ENCODE results near the gene ARHGEF16.

The ARHGEF16 gene

DNA sequence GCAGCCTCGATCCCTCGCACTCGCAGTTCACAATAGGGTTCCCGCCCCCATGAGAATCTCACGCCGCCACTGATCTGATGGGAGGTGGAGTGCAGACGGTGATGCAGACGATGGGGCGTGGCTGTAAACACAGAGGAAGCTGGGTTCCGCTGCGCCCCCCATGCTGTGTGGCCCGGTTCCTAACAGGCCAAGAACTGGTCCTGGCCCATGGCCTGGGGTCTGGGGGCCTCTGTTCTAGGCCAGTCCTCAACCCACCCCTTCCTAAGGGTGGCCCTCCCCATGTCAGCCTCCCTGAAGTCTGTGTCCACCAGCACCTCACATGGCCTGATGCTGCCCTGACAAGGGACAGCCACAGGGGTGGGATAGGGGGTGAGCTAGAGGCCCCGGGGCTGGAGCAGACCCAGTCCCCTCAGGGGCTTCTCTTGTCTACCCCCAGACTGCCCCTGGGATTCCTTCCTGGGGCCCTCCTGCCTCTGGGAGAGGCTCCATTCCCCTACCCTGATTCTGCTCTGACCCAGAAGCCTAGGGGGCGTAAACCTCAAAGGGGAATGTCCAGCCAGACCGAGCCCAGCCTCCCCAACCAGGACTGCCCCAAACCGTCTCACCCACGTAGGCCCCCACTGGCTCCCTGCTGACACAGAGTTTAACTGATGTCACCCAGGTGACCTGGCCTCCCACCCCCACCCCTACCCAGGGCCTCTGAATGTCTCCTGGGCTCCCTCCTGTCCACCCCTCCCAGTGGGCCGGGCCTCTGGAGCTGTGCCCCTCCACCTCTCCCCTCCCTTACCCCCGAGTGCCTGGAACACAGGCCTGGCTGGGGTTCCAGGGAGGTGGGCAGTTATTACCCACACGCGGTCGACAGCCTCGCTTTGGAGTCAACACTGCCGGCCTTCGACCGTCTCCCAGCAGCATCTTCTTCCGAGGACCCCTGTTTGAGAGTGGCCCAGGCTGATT, 14.8 kb upstream of the ARHGEF16 start:
- no peak for DNase-seq

DNA sequence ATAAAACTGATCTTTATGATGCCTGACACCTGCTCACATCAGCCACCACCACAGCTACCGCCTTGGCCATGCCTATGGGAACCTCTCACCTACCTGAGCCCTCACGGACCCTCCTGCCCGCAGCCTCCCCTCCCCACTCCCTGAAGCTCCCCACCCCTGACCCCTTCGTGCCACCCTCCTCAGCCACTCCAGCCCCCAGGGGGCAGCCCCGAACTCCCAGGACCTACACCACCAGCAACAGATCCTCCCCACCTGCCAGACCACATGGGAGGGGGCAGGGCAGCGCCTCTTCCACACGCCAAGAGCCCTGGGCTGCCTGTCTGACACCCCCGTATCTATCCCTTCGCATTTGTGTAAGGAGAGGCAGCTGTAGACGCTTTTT, 14.2 kb upstream of the ARHGEF16 start:
- no peak for DNase-seq

DNA sequence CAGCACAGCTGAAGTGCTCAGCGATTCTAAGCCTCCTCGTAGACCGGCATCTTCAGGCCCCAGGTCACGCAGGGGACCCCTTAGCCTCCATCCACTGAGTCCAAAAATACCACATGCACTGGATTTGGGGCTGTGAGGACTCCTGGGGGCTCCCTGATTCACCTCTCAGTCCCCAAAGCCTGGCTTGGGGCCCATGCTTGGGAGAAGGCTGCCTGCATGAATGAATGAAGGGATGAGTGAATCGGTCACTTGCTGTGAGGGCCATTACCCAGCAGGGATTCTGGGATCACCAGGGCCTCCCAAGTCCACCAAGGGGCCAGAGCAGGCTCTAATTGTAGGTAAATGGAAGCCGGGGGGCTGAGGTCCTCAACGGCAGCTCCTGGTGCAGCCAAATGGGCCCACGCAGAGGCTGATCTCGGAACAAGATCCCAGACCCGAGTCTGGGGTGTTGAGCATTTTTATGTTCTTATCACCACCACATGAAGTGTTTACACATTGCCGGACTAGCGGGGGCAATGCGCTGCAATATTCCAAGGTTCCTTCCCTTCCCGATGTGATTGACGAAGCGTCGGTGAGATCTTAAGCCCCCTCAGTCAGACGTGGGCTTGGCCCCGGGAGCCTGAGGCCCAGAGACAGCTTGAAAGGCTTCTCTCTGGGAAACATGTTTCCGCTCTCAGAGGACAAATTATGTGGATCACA, 13.6 kb upstream of the ARHGEF16 start:
- no peak for DNase-seq

DNA sequence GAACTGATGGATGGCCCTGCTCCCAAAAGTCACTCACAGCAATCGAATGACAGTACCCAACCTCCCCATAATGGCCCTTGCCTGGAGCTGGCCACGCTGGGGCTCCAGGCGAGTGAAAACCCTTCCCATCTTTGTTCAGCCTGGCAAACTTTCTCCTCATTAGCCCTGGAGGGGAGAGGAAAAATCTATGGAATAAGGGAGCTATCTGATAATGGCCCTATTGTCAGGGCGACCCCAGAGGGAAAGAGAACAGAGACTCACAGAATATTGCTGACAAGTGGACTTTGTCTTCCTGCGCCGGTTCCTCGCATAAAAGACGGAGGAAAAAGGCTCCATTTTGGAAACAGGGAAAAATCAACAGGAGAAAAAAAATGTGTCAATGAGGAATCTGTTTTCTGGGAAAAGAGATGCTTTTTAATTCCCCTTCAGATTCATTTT, 13.0 kb upstream of the ARHGEF16 start:
- DNase-seq = no peak

DNA sequence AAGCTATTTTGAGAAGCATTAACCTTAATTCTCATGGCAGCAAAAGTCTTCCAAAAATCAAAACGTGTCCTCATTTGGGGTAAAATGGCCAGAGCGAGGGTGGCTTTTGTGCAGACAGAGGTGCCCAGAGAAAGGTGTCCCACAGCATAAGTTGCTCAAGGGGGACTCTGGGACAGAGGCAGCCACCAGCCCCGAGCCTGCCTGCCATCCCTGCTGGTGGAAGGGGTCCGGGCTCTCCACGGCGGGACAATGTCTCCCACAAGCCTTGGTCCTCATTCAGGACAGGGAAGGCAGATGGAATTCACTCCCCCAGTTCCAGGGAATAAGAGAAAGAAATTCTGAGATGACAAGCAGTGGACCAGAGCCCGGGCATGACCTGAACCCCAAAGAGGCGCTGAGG, 12.6 kb upstream of the ARHGEF16 start:
- no peak for DNase-seq

DNA sequence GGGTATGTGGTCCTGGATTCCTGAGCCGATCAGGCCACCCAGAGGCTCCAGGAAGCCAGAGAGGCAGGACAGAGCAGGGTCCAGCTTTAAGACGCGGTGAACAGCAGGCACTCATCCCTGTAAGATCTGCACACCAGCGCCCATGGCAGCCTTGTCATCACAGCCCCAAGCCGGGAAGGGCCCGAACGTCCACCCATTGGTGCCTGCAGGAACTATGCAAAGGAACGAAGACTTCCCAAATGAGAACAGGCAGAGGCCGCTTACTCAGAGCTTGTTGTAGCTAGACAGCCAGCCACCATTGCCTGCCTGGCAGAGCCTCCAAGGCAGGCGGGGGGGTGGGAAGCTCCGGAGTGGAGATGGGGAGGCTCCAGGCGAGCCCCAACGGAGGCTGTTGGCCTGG, 12.1 kb upstream of the ARHGEF16 start:
- no peak for DNase-seq

DNA sequence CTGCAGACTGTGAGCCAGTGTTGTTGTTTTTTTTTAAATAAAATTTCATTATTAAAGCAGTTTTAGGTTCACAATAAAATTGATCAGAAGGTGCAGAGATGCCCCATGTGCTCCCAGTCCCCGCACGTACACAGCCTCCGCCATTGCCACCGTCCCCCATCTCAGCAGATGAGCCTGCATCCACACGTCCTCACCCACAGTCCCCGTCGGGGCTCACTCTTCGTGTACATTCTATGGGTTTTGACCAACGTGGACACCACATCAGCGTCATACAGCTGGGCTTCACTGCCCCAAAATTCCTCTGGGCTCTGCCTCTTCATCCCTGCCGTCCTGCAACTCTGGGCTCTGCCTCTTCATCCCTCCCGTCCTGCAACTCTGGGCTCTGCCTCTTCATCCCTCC, 11.6 kb upstream of the ARHGEF16 start:
- no peak for DNase-seq

DNA sequence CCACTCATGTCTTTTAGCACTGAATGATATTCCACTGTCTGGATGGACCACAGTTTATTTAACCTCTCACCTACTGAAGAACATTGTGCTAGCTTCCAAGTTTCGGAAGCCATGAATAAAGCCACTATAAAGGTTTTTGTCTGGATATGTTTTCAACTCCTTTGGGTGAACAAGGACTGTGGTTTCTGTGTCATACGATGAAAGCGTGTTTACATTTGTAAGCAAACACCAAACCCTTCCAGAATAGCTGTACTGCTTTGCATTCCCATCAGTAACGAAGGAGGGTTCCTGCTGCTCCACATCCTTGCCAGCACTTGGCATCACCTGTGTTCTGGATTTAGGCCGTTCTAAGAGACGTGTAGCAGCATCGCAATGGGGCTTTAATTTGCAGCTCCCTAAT, 10.7 kb upstream of the ARHGEF16 start:
- DNase-seq = no peak

DNA sequence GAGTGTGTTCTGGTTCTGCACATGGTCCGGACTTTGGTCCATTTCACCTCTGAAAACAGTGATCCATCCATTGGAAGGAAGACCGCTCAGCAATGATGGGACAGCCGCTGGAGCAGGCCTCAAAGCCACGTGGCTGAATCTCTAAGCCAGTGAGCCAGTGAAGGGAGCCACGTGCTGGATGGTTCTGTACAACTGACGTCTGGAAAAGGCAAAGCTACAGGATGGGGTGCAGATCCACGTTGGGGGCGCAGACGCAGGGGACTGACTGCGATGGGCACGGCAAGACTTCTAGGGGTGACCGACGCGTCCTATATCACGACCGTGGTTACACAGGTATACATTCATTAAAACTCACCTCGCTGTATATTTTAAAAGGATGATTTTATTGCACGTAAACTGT, 10.2 kb upstream of the ARHGEF16 start:
- no peak for DNase-seq

DNA sequence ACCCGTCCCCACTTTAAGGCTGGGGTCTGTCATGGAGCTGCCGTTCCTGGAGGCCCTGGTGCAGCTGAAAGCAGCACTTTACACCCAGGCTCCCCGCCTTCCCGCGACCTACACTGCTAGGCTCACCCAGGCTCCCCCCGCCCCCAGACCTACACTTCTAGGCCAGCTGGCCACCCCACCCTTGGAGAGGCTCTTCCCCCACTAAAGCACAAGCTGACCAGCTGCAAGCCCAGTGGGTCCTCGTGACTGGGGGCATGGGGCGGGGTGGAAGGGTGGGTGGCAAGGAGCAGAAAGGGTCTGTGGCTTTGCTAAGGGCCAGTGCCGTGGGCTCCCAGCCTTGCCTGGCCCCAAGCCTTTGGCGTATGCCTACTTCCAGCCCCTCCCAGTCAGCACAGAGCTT, 9.7 kb upstream of the ARHGEF16 start:
- DNase-seq = no peak

DNA sequence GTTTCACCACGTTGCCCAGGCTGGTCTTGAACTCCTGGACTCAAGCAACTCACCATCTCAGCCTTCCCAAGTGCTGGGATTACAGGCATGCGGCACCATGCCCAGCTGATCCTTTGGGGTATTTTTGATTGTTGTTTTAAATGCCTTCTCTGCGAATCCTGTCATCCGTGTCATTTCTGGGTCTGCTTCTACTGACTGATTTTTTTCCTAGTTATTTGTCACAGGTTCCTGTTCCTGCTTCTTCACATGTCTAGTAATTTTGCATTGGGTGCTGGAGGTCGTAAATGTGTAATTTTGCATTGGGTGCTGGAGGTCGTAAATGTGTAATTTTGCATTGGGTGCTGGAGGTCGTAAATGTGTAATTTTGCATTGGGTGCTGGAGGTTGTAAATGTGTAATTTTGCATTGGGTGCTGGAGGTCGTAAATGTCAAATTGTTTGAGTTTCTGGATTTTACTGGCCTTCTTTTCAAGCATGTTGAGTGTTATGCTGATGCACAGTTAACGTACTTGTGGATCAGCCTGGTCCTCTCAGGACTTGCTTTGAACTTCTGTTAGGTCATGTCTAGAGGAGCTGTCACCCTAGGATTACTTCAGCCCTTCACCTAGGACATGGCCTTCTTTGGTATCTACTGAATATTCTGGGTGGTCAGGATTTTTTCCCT, 4.1 kb upstream of the ARHGEF16 start:
- no peak for DNase-seq

DNA sequence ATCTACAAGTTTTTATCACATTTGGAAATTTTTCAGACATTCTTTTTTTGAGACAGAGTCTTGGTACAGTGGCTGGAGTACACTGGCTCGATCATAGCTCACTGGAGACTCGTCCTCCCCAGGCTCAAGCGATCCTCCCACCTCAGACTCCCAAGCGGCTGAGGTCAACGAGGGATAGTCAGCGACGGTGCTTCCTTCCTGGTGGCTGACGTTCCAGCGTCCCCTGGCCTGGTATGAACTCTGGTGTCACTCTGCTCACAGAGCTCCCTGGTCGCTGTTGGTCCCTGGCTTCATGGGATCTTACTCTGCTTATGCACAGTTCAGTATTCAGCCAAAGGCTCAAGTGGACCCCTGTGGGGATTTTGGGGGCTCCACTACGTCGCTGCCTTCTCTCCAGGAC, 3.5 kb upstream of the ARHGEF16 start:
- DNase-seq = no peak

DNA sequence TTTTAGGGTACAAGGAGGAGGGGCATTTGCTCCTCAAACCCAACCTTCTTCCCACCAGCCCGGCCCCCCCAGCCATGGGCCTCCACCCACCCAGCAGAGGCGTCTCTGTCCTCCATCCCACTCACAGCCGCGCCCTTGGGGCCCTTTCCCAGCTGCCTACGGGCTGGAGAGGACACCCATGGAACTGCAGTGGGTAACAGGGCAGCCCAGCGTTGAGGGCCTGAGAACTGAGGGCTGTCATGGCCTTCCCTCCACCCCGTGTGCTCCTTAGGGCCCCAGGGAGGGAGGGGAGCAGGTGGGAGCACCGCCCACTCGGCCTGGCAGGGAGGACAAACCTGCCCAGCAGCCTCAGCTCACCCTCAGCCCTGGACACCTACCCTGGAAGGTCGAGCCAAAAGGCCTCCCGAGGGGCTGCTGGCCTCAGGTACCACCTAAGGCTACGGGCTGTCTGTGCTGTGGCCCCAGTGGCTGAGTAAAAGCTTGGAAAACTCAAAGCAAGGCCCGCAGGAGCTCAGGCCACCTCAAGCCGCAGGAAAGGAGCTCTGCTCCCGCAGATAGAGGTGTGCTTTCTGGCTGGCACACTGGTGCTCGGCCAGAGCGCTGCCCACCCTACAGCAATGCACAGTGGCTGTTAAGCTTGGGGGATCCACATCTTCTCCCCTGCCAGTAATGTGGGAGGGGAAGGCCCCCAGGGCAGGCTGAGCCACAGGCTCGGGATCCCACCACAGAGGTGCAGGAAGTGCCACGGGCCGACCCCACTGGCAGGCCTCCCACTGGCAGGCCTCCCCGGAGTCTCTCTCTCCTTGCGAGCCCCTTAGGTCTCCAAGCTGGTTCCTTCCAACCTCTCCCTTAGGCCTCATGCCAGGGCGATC, 2.2 kb upstream of the ARHGEF16 start:
- DNase-seq = no peak

DNA sequence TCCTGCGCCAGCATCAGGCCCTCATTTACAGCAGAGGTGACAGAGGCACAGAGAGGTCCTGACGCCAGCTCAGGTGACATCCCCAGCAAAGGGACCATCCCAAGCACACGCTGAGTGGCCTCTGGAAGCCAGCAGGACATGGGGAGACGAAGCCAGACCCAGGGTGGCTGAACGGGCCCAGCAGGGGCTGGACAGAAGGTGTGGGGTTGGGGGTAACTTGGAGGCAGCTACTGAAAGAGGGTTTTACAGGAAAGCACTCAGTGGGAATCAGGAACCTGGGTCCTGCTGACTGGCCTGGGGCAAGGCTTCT, 1.6 kb upstream of the ARHGEF16 start:
- DNase-seq = no peak

DNA sequence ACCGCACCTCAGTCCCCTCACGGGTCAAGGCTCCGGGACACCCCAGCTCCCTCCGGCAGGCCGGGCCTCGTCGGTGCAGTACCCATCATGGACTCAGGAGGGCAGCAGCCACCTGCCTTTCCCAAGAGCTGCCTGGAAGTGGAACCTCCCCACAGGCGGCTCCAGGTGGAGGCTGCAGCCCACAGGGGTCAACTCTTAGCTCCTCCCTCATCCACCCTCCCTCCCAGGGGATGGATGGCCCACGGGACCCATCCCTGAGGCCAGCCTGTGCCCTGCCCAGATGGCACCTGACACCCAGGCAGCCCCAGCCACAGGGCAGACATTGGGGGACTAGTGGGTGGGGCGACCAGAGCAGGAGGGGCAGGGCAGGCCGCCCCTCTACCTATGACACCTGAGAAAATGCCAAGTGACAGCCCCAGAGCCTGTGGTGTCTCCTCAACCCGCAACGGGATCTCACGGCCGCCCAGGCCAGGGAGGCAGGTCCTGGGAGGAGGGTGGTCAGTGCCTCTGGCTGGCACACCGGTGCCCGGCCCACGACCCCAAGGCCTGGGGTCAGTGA, 1.2 kb upstream of the ARHGEF16 start:
- DNase-seq = peak; percentile 61 to 69

DNA sequence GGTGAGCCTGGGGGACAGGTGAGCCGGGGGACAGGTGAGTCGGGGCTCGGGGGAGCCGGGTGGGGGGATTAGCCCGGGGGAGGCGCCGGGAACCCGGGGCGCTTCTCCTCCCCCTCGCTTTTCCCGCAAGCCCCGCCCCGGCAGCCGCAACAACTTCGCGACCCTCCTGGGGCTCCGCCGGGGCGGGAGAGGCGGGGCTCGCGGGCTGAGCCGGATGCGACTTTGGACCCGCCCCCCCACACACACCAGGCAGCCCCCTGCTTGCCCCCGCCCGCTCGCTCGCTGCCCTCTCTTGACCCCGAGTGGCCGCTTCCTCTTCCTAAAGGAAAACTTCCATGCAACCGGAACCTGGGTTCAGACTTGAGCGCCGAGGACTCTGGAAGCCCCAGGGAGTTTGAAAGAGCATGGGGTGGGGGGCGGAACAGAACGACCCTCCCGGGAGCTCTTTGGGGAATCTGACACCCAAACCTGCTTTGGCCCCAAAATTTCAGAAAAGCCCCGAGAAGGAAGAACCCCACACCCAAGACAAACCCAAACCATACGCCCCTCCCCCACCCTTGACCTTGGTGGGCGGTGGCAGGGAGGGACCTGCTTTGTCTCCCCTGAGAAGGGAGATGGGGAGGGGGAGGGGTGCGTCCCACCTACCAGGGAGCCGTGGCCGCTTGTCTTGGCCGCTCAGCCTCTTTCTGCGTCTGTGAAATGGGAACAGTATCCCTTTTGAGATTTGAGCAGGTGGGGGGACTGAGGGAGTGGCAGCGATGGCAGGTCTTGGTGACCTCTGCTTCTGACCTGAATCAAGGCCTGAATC, 550 bp downstream of the ARHGEF16 start:
- DNase-seq = no peak

DNA sequence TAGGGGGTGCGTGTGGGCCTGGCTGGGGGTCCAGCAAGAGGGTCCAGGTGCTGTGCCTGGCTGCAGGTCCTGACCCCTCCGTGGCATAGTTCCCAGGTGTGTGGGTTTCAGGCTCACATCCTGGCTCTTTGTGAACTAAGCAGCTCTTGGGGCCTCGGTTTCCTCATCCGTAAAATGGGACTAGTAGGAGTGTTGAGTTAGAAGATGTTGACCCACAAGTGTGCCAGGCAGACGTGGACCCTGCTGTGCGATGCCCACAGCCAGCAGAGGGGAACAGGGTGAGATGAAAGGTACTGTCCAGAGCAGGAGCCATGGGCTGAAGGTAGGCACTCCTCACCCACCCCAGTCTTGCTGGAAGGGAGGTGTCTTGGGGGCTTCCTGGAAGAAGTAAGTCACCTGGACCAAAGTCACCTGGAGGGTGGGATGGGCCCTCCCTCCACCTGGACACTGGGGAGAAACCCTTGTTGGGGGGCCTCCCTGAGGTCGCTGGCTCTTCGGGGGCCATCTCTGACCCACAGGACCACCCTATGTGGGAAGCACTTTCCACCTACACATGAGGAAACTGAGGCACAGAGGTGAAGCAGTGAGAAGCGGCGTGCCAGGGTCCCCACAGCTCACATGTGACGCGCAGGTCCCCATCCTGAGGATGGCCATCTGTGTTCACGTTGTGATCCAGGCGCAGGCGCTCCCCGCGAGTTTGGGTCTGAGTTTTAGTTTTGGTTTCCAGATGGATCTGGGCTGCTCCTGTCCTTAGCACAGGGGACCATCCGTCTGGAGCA, 1.4 kb downstream of the ARHGEF16 start:
- DNase-seq = no peak

DNA sequence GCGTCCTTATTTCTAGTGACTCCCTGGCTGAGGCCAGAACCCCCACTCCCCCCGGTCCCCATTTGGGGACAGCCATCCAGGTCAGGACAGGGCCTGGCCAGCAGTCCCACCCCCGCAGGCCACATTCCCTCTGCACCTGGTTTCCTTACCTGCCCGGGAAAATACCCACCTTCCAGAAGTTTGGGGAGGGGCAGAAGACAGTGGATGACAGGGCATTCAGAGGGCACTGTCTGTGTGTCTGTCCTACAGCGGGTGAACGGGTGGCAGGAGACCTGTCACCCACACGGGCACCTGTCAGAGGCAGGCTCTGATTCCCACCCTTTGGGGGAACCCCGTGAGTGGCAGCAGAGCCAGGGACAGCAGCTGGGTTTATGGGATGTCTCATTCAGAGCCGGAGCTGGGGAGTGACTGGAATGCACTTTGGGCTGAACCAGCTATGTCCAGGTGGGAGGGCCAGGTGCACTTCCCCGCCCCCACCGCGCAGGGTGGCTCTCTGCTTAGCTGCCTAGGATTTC, 2.0 kb downstream of the ARHGEF16 start:
- DNase-seq = no peak

DNA sequence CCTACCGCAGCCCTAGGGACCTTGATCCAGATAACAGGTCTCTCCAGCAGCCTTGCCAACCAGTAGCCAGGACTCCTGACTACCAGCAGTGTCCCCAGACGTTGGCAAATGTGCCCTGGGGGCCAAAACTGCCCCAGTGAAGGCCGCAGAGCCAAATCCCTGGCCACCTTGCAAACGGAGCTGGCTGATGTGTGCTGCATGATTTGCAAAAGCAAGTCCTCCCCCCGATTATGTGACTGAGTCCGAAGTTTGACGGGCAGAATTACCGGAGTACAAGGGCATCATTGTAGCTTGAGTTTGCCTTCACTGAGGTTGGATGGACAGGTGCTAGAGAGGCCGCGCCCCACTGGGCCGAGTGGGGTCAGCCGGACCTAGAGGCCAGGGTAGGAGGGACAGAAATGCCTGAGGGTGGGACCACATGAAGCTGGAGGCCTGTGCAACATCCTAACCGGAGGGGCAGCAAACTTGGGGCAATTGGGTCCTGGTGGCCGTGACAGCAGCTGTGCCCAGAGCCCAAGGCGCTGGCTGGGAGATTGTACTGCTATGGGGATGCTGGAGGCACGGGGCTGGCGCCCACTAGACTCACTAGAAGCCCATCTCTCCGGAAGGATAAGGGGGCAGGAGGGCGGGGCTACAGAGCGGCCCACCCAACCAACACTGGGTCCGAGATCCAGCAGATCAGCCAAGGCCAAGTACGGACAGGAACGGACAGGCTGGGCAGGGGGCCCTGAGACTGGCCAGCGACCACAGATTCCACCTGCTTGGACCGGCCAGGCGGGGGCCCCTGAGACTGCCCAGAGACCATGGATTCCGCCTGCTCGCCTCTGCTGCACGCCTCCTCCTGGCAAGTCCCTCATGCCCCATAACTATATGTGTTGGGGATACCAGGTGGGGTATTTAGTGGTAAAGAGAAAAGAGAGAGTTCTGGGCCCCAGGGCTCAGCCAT, 2.8 kb downstream of the ARHGEF16 start:
- DNase-seq = no peak
